Measurements from ENCODE around the gene RALGPS2.

GRCh38 chr1:178868706-178869105 is 143.7 kb downstream of the RALGPS2 start:
- TF ChIP-seq, protein P1, sequence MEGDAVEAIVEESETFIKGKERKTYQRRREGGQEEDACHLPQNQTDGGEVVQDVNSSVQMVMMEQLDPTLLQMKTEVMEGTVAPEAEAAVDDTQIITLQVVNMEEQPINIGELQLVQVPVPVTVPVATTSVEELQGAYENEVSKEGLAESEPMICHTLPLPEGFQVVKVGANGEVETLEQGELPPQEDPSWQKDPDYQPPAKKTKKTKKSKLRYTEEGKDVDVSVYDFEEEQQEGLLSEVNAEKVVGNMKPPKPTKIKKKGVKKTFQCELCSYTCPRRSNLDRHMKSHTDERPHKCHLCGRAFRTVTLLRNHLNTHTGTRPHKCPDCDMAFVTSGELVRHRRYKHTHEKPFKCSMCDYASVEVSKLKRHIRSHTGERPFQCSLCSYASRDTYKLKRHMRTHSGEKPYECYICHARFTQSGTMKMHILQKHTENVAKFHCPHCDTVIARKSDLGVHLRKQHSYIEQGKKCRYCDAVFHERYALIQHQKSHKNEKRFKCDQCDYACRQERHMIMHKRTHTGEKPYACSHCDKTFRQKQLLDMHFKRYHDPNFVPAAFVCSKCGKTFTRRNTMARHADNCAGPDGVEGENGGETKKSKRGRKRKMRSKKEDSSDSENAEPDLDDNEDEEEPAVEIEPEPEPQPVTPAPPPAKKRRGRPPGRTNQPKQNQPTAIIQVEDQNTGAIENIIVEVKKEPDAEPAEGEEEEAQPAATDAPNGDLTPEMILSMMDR (IDR thresholded peaks at IDR 0.05): no peak
- no peak for TF ChIP-seq POLR2A (IDR thresholded peaks at IDR 0.05)

All from right lobe of liver (tissue), 4 donors.